ENCODE results near the gene PARP15. TPM values are rescaled to one million over a fixed set of nuclear protein-coding genes. Genes with fewer than 3 reads are reported as not detected.
A peak's percentile ranks its signal among the peaks of the same experiment; 100 is the strongest.

Gene PARP15
- total RNA-seq, 1 donor from 2014 or later: 0.55 TPM

GRCh38 chr3:122612696-122613095 is 35.2 kb downstream of the PARP15 start:
- H3K4me1 Mint-ChIP-seq (ENCODE audit: low read depth): peaks cover 2% of the 10 kb centered on the region
- no peak for DNase-seq (ENCODE audit: low spot score, unreplicated experiment)
- no peak for TF ChIP-seq CTCF (IDR thresholded peaks at IDR 0.05; ENCODE audit: unreplicated experiment)
- no peaks in the 10 kb centered on the region for H3K27me3 Mint-ChIP-seq
- no peaks in the 10 kb centered on the region for H3K9me3 Mint-ChIP-seq (ENCODE audit: low read depth)
- no peak overlapping the region for H3K4me3 Mint-ChIP-seq (ENCODE audit: low read depth)
- H3K36me3 Mint-ChIP-seq (ENCODE audit: insufficient read depth): no peaks in the 10 kb centered on the region
- peak overlapping the region; percentile 73 for H3K27ac Mint-ChIP-seq

GRCh38 chr3:122615303-122615702 is 37.9 kb downstream of the PARP15 start:
- H3K4me3 Mint-ChIP-seq (ENCODE audit: low read depth): no peak overlapping the region
- H3K9me3 Mint-ChIP-seq (ENCODE audit: low read depth): no peaks in the 10 kb centered on the region
- peaks cover 5% of the 10 kb centered on the region for H3K27me3 Mint-ChIP-seq
- no peaks in the 10 kb centered on the region for H3K36me3 Mint-ChIP-seq (ENCODE audit: insufficient read depth)
- H3K4me1 Mint-ChIP-seq (ENCODE audit: low read depth): peaks cover 2% of the 10 kb centered on the region
- DNase-seq (ENCODE audit: low spot score, unreplicated experiment): no peak
- no peak overlapping the region for H3K27ac Mint-ChIP-seq
- no peak for TF ChIP-seq CTCF (IDR thresholded peaks at IDR 0.05; ENCODE audit: unreplicated experiment)

GRCh38 chr3:122618614-122619013 is 41.2 kb downstream of the PARP15 start:
- H3K27me3 Mint-ChIP-seq: peaks cover 8% of the 10 kb centered on the region
- H3K36me3 Mint-ChIP-seq (ENCODE audit: insufficient read depth): no peaks in the 10 kb centered on the region
- no peaks in the 10 kb centered on the region for H3K4me1 Mint-ChIP-seq (ENCODE audit: low read depth)
- no peak overlapping the region for H3K4me3 Mint-ChIP-seq (ENCODE audit: low read depth)
- H3K27ac Mint-ChIP-seq: no peak overlapping the region
- TF ChIP-seq CTCF (IDR thresholded peaks at IDR 0.05; ENCODE audit: unreplicated experiment): no peak
- no peak for DNase-seq (ENCODE audit: low spot score, unreplicated experiment)
- no peaks in the 10 kb centered on the region for H3K9me3 Mint-ChIP-seq (ENCODE audit: low read depth)

- no peak overlapping the region for H3K27ac Mint-ChIP-seq
- TF ChIP-seq CTCF (IDR thresholded peaks at IDR 0.05; ENCODE audit: unreplicated experiment): no peak
- H3K4me1 Mint-ChIP-seq (ENCODE audit: low read depth): no peaks in the 10 kb centered on the region
- no peaks in the 10 kb centered on the region for H3K36me3 Mint-ChIP-seq (ENCODE audit: insufficient read depth)
- peaks cover 8% of the 10 kb centered on the region for H3K27me3 Mint-ChIP-seq
- no peak overlapping the region for H3K4me3 Mint-ChIP-seq (ENCODE audit: low read depth)
- no peaks in the 10 kb centered on the region for H3K9me3 Mint-ChIP-seq (ENCODE audit: low read depth)
- DNase-seq (ENCODE audit: low spot score, unreplicated experiment): no peak
These were observed 41.6 kb downstream of the PARP15 start for GRCh38 chr3:122619040-122619439.

- H3K4me3 Mint-ChIP-seq (ENCODE audit: low read depth): no peak overlapping the region
- H3K27ac Mint-ChIP-seq: no peak overlapping the region
- DNase-seq (ENCODE audit: low spot score, unreplicated experiment): no peak
- TF ChIP-seq CTCF (IDR thresholded peaks at IDR 0.05; ENCODE audit: unreplicated experiment): no peak
- H3K9me3 Mint-ChIP-seq (ENCODE audit: low read depth): no peaks in the 10 kb centered on the region
- peaks cover 8% of the 10 kb centered on the region for H3K27me3 Mint-ChIP-seq
- H3K36me3 Mint-ChIP-seq (ENCODE audit: insufficient read depth): no peaks in the 10 kb centered on the region
- H3K4me1 Mint-ChIP-seq (ENCODE audit: low read depth): no peaks in the 10 kb centered on the region
These were observed 42.9 kb downstream of the PARP15 start for GRCh38 chr3:122620399-122620798.

Data from progenitor cell of endocrine pancreas (in vitro differentiated cells).